ENCODE data around the gene PRKRA.
"Not testable (repeated sequence)": the region's sequence is repeated elsewhere in the genome, so short reads cannot be mapped to it uniquely, and the experiment has no call there.

PRKRA gene

DNA sequence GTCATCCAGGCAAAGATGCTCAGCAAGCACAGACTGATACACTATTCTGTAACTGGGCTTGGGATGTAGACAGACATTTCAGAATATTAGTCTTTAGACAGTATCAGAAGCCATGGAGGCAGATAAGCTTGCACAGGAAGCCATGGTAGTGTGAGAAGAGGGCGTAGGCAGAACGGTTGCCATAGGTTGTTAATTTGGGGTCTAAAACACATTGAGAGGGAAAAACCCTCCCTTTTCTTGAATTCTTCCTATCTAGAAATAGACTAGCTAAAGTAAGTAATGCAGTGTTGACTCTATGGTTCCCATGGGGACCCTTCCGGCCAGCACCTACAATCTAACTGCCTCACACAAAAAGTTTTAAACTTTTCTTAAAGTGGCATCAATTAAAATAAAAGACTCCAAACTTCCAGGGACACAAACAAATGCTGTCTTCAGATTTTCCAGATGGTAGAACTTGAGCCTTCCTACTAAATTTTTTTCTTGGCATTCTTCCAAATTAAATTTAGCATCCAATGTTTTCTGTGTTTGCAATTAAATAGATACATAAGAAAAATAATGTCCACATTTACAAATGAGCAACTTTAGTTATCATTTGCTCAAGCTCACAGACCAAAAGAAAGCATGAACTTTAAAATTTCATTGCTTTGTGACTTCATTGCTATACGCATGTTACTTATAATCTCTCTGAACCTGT, 1.9 kb downstream of the PRKRA start:
- Mint-ChIP-seq H3K9me3 (no peaks in the 10 kb centered on the region), H3K4me3 (no peak overlapping the region), H3K36me3 (ENCODE audit: low read depth) (peaks cover 56% of the 10 kb centered on the region), H3K27ac (no peak overlapping the region), H3K27me3 (no peaks in the 10 kb centered on the region), H3K4me1 (ENCODE audit: low read depth) (peaks cover 26% of the 10 kb centered on the region)
- intact Hi-C loops (cut with micrococcal nuclease): no loop called here

- Mint-ChIP-seq H3K36me3 (ENCODE audit: low read depth) (peaks cover 83% of the 10 kb centered on the region), H3K9me3 (no peaks in the 10 kb centered on the region), H3K27ac (no peak overlapping the region)
Measured at GRCh38 chr2:178441426-178441825, 9.5 kb downstream of the PRKRA start.

GRCh38 chr2:178436662-178437061, 14.3 kb downstream of the PRKRA start:
- Mint-ChIP-seq H3K9me3 (no peaks in the 10 kb centered on the region), H3K27ac (no peak overlapping the region), H3K36me3 (ENCODE audit: low read depth) (peaks cover 87% of the 10 kb centered on the region), H3K27me3 (no peaks in the 10 kb centered on the region), H3K4me1 (ENCODE audit: low read depth) (no peaks in the 10 kb centered on the region), H3K4me3 (no peak overlapping the region)
- intact Hi-C loops (cut with micrococcal nuclease): no loop called here

More at GRCh38 chr2:178441426-178441825, 9.5 kb downstream of the PRKRA start:
- no peaks in the 10 kb centered on the region for H3K4me1 Mint-ChIP-seq (ENCODE audit: low read depth)
- H3K27me3 Mint-ChIP-seq: no peaks in the 10 kb centered on the region
- intact Hi-C loops (cut with micrococcal nuclease): no loop called here
- H3K4me3 Mint-ChIP-seq: no peak overlapping the region

DNA sequence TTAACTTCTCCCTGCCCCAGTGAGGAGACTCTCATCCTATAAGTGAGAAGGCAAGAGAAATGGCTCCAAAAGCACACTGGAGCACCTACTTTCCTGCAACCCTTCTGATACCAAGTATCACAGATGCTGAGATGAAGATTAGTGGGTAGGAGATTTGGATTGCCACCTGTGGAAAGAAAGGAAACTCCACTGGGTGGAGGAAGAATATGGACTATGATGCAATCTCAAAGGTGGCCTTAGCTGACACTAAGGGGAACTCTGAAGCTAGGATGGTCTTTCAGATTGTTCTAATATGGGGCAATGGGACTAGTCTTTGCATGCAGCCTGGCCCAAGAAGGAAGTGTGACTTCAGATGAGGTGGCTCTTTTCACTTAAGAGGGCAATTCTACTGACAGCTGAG, 21.6 kb downstream of the PRKRA start:
- intact Hi-C loops (cut with micrococcal nuclease): no loop called here
- Mint-ChIP-seq H3K9me3 (peaks cover 10% of the 10 kb centered on the region), H3K4me1 (ENCODE audit: low read depth) (peaks cover 6% of the 10 kb centered on the region), H3K27ac (no peak overlapping the region), H3K27me3 (no peaks in the 10 kb centered on the region), H3K4me3 (no peak overlapping the region), H3K36me3 (ENCODE audit: low read depth) (peaks cover 95% of the 10 kb centered on the region)

GRCh38 chr2:178428396-178428806, 22.6 kb downstream of the PRKRA start:
- H3K9me3 Mint-ChIP-seq: peaks cover 10% of the 10 kb centered on the region
- H3K36me3 Mint-ChIP-seq (ENCODE audit: low read depth): peaks cover 86% of the 10 kb centered on the region
- H3K4me1 Mint-ChIP-seq (ENCODE audit: low read depth): peaks cover 6% of the 10 kb centered on the region
- intact Hi-C loops (cut with micrococcal nuclease): no loop called here
- H3K27ac Mint-ChIP-seq: no peak overlapping the region
- no peak overlapping the region for H3K4me3 Mint-ChIP-seq
- H3K27me3 Mint-ChIP-seq: no peaks in the 10 kb centered on the region

DNA sequence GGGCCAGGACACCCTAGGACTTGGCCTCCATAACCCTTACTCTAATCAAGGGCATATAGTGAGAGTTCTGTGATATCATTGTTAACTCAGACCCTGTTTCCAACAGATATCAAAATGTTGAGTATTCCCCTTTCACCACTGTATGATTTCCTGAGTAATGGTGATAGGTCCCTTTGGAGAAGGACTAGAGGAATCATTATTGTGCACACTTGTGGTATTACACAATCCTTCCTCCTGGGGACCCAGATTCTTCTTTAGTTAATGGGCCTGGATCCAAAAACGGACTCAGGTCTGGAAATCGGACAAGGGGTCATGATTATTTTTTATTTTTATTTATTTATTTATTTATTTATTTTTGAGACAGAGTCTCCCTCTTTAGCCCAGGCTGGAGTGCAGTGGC, 23.5 kb downstream of the PRKRA start:
- intact Hi-C loops (cut with micrococcal nuclease): no loop called here
- H3K4me1 Mint-ChIP-seq (ENCODE audit: low read depth): peaks cover 6% of the 10 kb centered on the region
- H3K4me3 Mint-ChIP-seq: no peak overlapping the region
- peaks cover 76% of the 10 kb centered on the region for H3K36me3 Mint-ChIP-seq (ENCODE audit: low read depth)
- H3K27ac Mint-ChIP-seq: no peak overlapping the region
- H3K9me3 Mint-ChIP-seq: peaks cover 10% of the 10 kb centered on the region
- no peaks in the 10 kb centered on the region for H3K27me3 Mint-ChIP-seq

GRCh38 chr2:178426388-178426787, 24.6 kb downstream of the PRKRA start:
- H3K27ac Mint-ChIP-seq: no peak overlapping the region
- H3K27me3 Mint-ChIP-seq: no peaks in the 10 kb centered on the region
- intact Hi-C loops (cut with micrococcal nuclease): no loop called here
- H3K4me1 Mint-ChIP-seq (ENCODE audit: low read depth): peaks cover 6% of the 10 kb centered on the region
- H3K4me3 Mint-ChIP-seq: no peak overlapping the region
- peaks cover 66% of the 10 kb centered on the region for H3K36me3 Mint-ChIP-seq (ENCODE audit: low read depth)
- peaks cover 10% of the 10 kb centered on the region for H3K9me3 Mint-ChIP-seq

- Mint-ChIP-seq H3K27ac (no peak overlapping the region), H3K9me3 (peaks cover 10% of the 10 kb centered on the region), H3K36me3 (ENCODE audit: low read depth) (peaks cover 61% of the 10 kb centered on the region), H3K27me3 (no peaks in the 10 kb centered on the region), H3K4me1 (ENCODE audit: low read depth) (peaks cover 11% of the 10 kb centered on the region), H3K4me3 (no peak overlapping the region)
- intact Hi-C loops (cut with micrococcal nuclease): no loop called here
Measured at GRCh38 chr2:178425255-178425827, 25.6 kb downstream of the PRKRA start.

DNA sequence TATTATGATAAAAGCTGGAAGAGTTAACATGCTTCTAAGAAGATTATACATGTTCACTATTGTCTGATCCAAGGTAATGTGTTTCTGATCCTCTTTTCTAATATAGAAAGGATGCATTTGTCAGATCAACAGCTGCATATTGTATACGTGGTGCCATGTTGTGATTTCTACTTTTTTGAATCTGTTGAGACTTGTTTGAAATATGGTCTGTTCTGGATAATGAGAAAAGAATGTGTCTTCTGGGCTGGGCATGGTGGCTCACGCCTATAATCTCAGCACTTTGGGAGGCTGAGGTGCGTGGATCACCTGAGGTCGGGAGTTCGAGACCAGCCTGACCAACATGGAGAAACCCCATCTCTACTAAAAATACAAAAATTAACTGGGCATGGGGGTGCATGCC, 27.2 kb downstream of the PRKRA start:
- H3K27me3 Mint-ChIP-seq; H3K4me3 Mint-ChIP-seq; intact Hi-C loops (cut with micrococcal nuclease); H3K27ac Mint-ChIP-seq; H3K4me1 Mint-ChIP-seq (ENCODE audit: low read depth): not testable (repeated sequence)
- Mint-ChIP-seq H3K36me3 (ENCODE audit: low read depth) (peaks cover 48% of the 10 kb centered on the region), H3K9me3 (peaks cover 10% of the 10 kb centered on the region)

DNA sequence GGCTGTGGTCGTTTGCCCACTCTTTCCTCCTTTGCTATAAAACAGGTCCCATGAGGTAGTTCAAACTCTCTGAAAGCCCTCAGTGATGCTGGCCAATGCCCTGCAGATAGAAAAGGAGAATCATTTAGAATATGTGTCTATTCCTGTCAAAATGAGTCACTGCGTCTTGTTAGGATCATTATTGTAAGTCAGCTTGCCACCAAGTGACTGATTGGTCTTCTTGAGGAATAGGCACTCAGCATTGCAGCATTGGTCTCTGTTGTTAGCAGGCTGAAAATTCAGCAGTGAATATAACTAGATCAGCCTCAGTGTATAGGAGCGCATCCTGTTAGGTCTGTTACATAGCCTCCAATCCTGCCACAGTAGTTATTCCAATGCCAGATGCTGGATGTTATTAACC, 28.9 kb downstream of the PRKRA start:
- H3K27me3 Mint-ChIP-seq: no peaks in the 10 kb centered on the region
- peaks cover 10% of the 10 kb centered on the region for H3K9me3 Mint-ChIP-seq
- H3K4me3 Mint-ChIP-seq: no peak overlapping the region
- intact Hi-C loops (cut with micrococcal nuclease): no loop called here
- H3K27ac Mint-ChIP-seq: no peak overlapping the region
- peaks cover 8% of the 10 kb centered on the region for H3K4me1 Mint-ChIP-seq (ENCODE audit: low read depth)
- H3K36me3 Mint-ChIP-seq (ENCODE audit: low read depth): peaks cover 31% of the 10 kb centered on the region

DNA sequence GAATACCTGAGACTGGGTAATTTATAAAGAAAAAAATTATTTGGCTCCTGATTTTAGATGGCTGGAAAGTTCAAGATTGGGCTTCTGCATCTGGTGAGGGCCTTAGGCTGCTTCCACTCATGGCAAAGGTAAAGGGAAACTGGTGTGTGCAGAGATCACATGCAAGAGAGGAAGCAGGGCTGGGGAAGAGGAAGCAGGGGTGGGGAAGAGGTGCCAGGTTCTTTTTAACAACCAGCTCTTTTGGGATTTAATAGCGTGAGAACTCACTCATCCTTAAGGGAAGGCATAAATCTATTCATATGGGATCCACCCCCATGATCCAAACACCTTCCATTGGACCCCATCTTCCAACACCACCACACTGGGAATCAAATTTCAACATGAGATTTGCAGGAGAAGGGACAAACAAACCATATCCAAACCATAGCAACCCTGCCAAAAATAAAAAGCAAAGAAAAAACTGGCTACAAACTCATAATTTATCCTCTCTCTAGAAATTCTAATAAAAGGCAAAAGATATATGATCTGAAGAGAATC, 30.4 kb downstream of the PRKRA start:
- Mint-ChIP-seq H3K9me3 (peaks cover 3% of the 10 kb centered on the region), H3K4me1 (ENCODE audit: low read depth) (peaks cover 22% of the 10 kb centered on the region), H3K4me3 (no peak overlapping the region), H3K36me3 (ENCODE audit: low read depth) (peaks cover 23% of the 10 kb centered on the region), H3K27me3 (no peaks in the 10 kb centered on the region), H3K27ac (no peak overlapping the region)
- intact Hi-C loops (cut with micrococcal nuclease): no loop called here

- H3K27ac Mint-ChIP-seq: no peak overlapping the region
- H3K4me1 Mint-ChIP-seq (ENCODE audit: low read depth): peaks cover 30% of the 10 kb centered on the region
- H3K4me3 Mint-ChIP-seq: no peak overlapping the region
- H3K27me3 Mint-ChIP-seq: no peaks in the 10 kb centered on the region
- intact Hi-C loops (cut with micrococcal nuclease): loop anchor here (10.0 kb wide), 1 partner anchor 134 kb away; no protein-coding TSS in a partner anchor
- peaks cover 16% of the 10 kb centered on the region for H3K36me3 Mint-ChIP-seq (ENCODE audit: low read depth)
- H3K9me3 Mint-ChIP-seq: no peaks in the 10 kb centered on the region
Measured at GRCh38 chr2:178419123-178419522, 31.9 kb downstream of the PRKRA start.

- Mint-ChIP-seq H3K4me1 (ENCODE audit: low read depth) (peaks cover 33% of the 10 kb centered on the region), H3K4me3 (no peak overlapping the region), H3K36me3 (ENCODE audit: low read depth) (peaks cover 21% of the 10 kb centered on the region), H3K27me3 (no peaks in the 10 kb centered on the region), H3K27ac (no peak overlapping the region), H3K9me3 (no peaks in the 10 kb centered on the region)
- intact Hi-C loops (cut with micrococcal nuclease): loop anchor here (10.0 kb wide), 1 partner anchor 134 kb away; no protein-coding TSS in a partner anchor
Measured at GRCh38 chr2:178418426-178418825, 32.5 kb downstream of the PRKRA start.

DNA sequence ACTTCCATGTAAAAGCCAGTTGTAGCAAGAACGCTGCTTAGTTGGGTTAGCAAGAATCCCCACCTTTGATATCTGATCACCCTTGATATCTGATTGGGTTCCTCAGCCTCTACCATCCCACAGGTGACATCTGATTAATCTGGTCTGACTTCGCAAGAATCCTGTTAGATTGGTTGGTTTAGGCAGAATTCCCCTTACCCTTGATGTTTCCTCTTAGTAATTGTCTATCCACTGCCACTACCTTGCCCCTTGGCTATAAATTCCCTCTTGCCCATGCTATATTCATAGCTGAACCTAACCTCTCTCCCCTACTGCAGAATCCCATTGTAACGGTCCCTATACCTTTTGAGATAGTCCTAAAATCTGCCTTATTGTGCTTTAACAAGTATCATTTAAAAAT, 33.1 kb downstream of the PRKRA start:
- Mint-ChIP-seq H3K4me3 (no peak overlapping the region), H3K4me1 (ENCODE audit: low read depth) (peaks cover 38% of the 10 kb centered on the region)
- intact Hi-C loops (cut with micrococcal nuclease): loop anchor here (10.0 kb wide), 1 partner anchor 133 kb away; no protein-coding TSS in a partner anchor

More for the DNA sequence above, 33.1 kb downstream of the PRKRA start:
- Mint-ChIP-seq H3K27me3 (no peaks in the 10 kb centered on the region), H3K36me3 (ENCODE audit: low read depth) (peaks cover 24% of the 10 kb centered on the region), H3K27ac (no peak overlapping the region), H3K9me3 (no peaks in the 10 kb centered on the region)
